Measurements from ENCODE around the gene THSD4.

- TF ChIP-seq CTCF (IDR thresholded peaks at IDR 0.05) = no peak
- no peak for TF ChIP-seq POLR2A (IDR thresholded peaks at IDR 0.05)
Measured at GRCh38 chr15:71262599-71262998, 147.3 kb downstream of the THSD4 start.
